ENCODE results near the gene PIPOX.

DNA sequence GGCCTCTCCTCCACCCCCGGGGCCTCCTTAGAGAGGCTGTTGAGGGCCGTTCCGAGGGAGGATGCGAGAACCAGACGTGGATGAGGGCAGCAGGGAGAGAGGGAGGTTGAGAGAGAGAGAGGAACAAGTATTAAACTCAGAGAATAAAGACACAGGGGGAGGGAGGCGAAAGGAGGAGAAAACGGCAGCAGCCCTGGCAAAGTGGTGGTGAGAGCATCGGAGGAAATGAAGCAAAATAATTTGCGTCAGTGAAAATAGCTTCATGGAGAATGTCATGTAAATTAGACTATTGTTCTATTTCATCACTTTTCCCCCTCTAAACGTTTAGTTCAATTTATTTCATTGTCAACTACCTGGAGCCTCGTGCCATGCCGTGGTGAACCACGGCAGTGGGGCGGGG lies 38.0 kb downstream of the PIPOX start:
- TF ChIP-seq, protein P1, sequence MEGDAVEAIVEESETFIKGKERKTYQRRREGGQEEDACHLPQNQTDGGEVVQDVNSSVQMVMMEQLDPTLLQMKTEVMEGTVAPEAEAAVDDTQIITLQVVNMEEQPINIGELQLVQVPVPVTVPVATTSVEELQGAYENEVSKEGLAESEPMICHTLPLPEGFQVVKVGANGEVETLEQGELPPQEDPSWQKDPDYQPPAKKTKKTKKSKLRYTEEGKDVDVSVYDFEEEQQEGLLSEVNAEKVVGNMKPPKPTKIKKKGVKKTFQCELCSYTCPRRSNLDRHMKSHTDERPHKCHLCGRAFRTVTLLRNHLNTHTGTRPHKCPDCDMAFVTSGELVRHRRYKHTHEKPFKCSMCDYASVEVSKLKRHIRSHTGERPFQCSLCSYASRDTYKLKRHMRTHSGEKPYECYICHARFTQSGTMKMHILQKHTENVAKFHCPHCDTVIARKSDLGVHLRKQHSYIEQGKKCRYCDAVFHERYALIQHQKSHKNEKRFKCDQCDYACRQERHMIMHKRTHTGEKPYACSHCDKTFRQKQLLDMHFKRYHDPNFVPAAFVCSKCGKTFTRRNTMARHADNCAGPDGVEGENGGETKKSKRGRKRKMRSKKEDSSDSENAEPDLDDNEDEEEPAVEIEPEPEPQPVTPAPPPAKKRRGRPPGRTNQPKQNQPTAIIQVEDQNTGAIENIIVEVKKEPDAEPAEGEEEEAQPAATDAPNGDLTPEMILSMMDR (IDR thresholded peaks at IDR 0.05): no peak
- TF ChIP-seq EP300 (IDR thresholded peaks at IDR 0.05) (no peak), POLR2AphosphoS5 (IDR thresholded peaks at IDR 0.05) (no peak)

Measured in gastroesophageal sphincter (tissue), 3 donors.